Omental fat pad (tissue), 4 donors: ENCODE measurements around the gene DAPK1. TPM values are rescaled to one million over a fixed set of nuclear protein-coding genes. Genes with fewer than 3 reads are reported as not detected.

Source experiments
- ATAC-seq: fragments of 150-250 bp; one replicate; pipeline ENCODE4 v1.9.1; 2016; ENCODE audit warnings: mild to moderate bottlenecking, moderate library complexity; ENCODE audit not compliant: low FRiP score
- DNase-seq: peaks from one replicate; pipeline ENCODE4 v3.0.0-alpha.2; 2019; ENCODE audit warnings: low spot score
- total RNA-seq, 4 donors: library from RNA; depleted of rRNA; stranded (reverse); fragments of >200 nt; gene quantifications; one replicate each; pipeline ENCODE4 v1.1.0, GENCODE V29; 2016
- TF ChIP-seq, protein P1 (sequence below), 3 donors: fragments of 450-650 bp; IDR thresholded peaks; one replicate each; pipeline ENCODE4 v1.5.1; 2016 to 2017; ENCODE audit warnings: antibody characterized with exemption in 3 of 3, mild to moderate bottlenecking in 3 of 3, moderate library complexity in 2 of 3

Gene DAPK1
- total RNA-seq, 4 donors from 2014 or later, result 56.1 to 214 (median 88.1) TPM

DNA sequence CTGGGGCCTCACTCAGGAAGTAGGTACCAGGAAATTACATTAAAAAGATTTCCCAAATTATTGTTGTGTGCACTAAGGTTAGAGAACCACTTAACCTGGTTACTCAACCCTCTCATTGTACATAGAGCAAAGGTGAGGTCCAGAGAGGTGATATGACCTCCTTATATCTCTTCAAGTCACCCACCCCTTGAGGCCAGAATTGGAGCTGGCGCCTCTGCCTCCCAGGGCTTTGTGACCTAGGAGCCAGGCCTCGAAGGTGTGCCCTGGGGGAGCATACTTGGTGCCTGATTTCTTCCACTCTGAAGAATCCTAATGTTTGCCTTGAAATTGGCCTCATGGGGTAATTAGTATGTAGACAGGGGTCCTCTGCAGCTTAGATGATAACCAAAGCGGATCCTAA, 133.2 kb downstream of the DAPK1 start:
- TF ChIP-seq, protein P1, sequence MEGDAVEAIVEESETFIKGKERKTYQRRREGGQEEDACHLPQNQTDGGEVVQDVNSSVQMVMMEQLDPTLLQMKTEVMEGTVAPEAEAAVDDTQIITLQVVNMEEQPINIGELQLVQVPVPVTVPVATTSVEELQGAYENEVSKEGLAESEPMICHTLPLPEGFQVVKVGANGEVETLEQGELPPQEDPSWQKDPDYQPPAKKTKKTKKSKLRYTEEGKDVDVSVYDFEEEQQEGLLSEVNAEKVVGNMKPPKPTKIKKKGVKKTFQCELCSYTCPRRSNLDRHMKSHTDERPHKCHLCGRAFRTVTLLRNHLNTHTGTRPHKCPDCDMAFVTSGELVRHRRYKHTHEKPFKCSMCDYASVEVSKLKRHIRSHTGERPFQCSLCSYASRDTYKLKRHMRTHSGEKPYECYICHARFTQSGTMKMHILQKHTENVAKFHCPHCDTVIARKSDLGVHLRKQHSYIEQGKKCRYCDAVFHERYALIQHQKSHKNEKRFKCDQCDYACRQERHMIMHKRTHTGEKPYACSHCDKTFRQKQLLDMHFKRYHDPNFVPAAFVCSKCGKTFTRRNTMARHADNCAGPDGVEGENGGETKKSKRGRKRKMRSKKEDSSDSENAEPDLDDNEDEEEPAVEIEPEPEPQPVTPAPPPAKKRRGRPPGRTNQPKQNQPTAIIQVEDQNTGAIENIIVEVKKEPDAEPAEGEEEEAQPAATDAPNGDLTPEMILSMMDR (IDR thresholded peaks at IDR 0.05), result no peak
- DNase-seq (no peak), ATAC-seq (no peak)

DNA sequence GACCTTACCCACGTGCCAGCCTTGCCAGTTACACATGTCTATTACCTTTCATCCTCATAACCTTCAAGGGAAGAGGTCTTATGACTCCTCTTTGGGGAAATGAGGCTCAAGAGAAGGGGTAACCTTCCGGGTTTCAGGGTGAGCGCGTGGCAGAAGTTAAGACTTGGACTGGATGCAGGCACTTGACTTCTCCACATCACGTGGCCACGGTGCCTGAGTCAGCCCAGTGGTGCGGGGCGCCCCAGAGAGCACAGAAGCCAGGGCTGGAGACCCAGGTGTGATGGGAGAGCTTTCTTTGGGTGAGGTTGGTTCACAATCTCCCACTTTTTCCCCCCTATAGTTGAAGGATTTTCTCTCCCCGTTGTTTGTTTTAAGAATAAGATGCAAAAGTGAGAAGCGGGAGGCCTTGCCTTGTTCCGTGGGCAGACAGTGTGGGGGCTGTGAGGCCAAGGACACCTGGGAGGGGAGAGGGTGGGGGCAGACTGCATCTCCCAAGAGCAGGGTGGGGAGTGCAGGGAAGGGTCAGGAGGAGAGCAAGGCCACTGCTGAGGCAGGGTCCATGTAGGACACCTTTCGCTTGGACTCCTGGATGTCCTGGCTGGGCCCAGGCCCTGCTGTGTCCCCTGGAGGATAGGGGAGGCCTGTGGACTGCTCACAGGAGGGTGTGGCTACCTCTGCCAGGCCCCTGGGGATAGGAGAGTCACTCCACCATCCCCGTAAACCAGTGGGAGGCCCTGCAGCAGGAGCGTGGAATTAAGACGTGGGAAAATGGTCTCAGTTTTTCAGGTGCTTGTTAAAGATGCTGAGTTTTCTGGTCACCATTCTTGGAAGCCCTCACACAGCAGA, 138.2 kb downstream of the DAPK1 start:
- no peak for ATAC-seq
- TF ChIP-seq, protein P1 (IDR thresholded peaks at IDR 0.05), result no peak
- no peak for DNase-seq

DNA sequence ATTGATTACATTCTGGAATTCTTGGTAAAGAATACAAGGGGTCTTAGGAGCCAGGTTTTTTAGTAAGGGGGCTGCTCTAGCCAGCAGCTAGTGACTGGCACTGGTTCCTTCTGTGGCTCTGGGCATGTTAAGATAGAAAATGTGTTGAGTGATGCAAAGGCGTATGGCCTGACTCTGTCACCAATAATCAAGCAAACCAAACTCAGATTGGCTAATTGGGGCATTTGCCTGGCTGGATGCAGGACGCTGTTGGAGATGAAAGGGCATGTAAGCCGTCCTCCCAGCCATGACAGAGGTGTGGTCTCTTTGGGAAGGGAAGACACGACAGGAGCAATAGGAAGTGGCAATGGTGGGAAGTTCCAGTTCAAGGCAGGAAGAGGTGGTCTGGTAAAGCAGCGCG, 140.6 kb downstream of the DAPK1 start:
- TF ChIP-seq, protein P1 (IDR thresholded peaks at IDR 0.05), result no peak
- ATAC-seq, result no peak
- DNase-seq, result no peak

DNA sequence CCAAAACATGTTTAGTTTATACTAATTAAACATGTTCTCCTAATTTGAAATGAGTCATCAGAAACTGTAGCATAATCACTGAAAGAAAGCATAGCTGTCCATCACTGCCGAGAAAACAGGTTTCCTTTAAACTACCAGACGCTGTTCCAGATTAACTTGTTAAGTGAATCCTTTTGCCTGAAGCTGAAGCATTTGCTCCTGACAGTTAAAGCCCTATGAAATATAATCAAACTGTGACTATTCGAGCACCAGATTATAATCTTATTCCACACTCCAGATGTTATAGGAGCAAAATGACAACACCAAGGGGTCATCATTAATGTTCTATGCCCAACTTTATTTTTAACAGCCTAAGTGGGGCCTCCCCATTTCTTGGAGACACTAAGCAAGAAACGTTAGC, 142.3 kb downstream of the DAPK1 start:
- ATAC-seq, result no peak
- no peak for DNase-seq
- TF ChIP-seq, protein P1 (IDR thresholded peaks at IDR 0.05), result no peak

DNA sequence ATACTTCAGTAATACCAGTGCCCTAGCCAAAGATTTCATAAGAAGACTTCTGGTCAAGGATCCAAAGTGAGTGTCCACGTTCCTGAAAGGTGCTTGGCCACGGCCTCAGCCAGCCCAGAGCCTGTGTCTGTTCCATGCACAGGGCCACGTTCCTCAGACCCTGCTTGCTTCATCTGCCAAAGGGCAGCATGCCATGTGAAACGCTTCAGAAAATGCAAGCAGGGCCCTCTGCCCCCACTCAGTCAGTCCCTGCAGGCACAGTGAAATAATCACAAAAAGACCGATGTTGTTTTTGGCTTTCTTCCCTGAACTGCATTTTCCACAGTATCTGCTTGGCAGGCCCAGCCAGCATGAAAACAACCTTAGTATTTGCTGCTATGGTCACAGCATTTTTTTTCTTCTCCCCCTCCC, 142.7 kb downstream of the DAPK1 start:
- ATAC-seq (peak; percentile 39), DNase-seq (no peak)
- TF ChIP-seq, protein P1 (IDR thresholded peaks at IDR 0.05), result no peak

DNA sequence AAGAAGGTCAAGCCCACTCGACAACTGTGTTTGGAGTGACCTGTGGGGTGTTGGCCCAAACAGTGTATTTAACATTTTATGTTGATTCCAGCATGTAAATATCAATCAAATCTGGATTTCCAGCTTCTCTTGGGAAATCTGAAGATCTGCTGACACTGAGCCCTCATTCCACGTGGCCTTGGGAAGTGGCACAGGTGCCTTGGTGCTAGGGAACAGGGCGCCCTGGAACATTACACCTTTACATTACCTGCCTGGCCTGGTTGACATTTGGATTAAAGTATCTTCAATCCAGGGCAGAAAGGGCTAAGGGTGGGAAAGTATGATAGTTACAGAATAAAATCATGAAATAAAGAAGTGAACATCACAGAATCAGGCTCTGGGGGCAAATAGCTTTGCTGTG, 143.4 kb downstream of the DAPK1 start:
- TF ChIP-seq, protein P1 (IDR thresholded peaks at IDR 0.05), result no peak

More for the DNA sequence above, 143.4 kb downstream of the DAPK1 start:
- DNase-seq (no peak), ATAC-seq (no peak)
